BE2C (cell line): Measurements from ENCODE around the gene R3HDM1.

ENCODE experiments used
- DNase-seq: peaks from one replicate; pipeline ENCODE4 v3.0.0-alpha.2; 2020
- H3K27me3 ChIP-seq: fragments of 250-450 bp; sonication (Bioruptor Pico); 2 replicates; pipeline ENCODE4 v1.5.1; 2020; ENCODE audit warnings: mild to moderate bottlenecking
- H3K36me3 ChIP-seq: fragments of 250-450 bp; sonication (Bioruptor Pico); 2 replicates; pipeline ENCODE4 v1.5.1; 2020; ENCODE audit warnings: mild to moderate bottlenecking
- H3K4me1 ChIP-seq: fragments of 250-450 bp; sonication (Bioruptor Pico); 2 replicates; pipeline ENCODE4 v1.5.1; 2020
- H3K4me3 ChIP-seq: 2 replicates; pipeline ENCODE4 v1.5.1; 2011; ENCODE audit warnings: low read depth, low read length
- H3K9me3 ChIP-seq: fragments of 250-450 bp; sonication (Bioruptor Pico); 2 replicates; pipeline ENCODE4 v1.5.1; 2020
- TF ChIP-seq, protein P1 (sequence below): IDR thresholded peaks from 2 replicates; pipeline ENCODE4 v1.5.1; 2012; ENCODE audit warnings: mild to moderate bottlenecking, low read depth, low read length

Gene R3HDM1

DNA sequence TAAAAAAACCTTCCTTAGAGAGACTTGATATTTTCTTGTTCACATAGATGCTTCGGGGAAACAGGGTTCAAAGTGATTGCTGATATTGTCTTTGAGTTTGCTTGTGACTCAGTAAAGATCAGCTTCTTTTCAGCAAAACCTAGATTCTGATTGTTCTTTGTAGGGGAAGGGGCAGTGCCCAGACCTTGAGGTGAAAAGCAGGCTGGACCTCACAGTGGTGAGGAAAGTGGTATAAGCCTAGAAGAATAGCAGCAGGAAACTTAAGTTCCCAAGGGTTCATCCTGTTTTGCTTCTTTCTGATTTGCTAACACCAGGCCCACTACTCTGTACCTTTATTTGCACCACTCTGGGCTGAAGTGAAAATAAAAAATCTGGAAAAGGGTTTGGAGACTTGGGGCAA is 231.2 kb downstream of the R3HDM1 start:
- Histone ChIP-seq H3K4me1 (no peaks in the 10 kb centered on the region), H3K36me3 (peaks cover 7% of the 10 kb centered on the region), H3K27me3 (no peaks in the 10 kb centered on the region), H3K9me3 (no peaks in the 10 kb centered on the region), H3K4me3 (no peak overlapping the region)
- TF ChIP-seq, protein P1, sequence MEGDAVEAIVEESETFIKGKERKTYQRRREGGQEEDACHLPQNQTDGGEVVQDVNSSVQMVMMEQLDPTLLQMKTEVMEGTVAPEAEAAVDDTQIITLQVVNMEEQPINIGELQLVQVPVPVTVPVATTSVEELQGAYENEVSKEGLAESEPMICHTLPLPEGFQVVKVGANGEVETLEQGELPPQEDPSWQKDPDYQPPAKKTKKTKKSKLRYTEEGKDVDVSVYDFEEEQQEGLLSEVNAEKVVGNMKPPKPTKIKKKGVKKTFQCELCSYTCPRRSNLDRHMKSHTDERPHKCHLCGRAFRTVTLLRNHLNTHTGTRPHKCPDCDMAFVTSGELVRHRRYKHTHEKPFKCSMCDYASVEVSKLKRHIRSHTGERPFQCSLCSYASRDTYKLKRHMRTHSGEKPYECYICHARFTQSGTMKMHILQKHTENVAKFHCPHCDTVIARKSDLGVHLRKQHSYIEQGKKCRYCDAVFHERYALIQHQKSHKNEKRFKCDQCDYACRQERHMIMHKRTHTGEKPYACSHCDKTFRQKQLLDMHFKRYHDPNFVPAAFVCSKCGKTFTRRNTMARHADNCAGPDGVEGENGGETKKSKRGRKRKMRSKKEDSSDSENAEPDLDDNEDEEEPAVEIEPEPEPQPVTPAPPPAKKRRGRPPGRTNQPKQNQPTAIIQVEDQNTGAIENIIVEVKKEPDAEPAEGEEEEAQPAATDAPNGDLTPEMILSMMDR, result no peak
- no peak for DNase-seq

DNA sequence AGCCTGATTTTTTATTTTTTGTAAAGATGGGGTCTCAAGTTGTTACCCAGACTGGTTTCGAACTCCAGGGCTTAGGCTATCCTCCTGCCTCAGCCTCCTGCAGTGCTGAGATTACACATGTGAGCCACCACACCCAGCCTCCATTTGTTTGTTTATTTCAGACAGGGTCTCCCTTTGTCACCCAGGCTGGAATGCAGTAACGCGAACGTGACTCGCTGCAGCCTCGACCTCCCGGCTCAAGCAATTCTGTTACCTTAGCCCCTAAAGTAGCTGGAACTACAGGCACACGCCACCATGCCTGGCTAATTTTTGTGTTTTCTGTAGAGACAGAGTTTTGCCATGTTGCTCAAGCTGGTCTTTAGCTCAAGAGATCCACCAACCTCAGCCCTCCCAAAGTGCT is 237.6 kb downstream of the R3HDM1 start:
- Histone ChIP-seq H3K36me3 (peaks cover 9% of the 10 kb centered on the region), H3K9me3 (no peaks in the 10 kb centered on the region), H3K4me3 (no peak overlapping the region), H3K4me1 (no peaks in the 10 kb centered on the region), H3K27me3 (no peaks in the 10 kb centered on the region)
- DNase-seq, result no peak
- TF ChIP-seq, protein P1, result no peak

DNA sequence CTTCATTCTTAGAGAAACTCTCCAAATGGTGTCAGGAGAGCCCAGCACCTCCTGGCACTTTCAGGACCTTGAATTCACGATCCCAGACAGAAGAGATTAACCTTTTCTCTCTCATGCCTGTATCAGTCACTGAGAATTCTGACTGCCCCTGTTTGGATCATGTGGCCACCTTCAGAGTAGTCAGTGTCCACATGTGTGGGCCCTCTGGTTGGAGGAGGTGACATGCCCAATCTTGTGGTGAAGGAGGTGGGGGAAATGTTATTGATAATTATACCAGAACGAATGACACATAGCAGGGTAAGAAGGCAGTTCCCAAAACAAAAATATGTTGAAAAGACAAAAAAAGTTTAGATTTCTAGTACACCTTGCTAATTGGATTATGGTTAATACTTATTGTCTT is 242.0 kb downstream of the R3HDM1 start:
- DNase-seq, result no peak
- Histone ChIP-seq H3K36me3 (peaks cover 12% of the 10 kb centered on the region), H3K27me3 (no peaks in the 10 kb centered on the region), H3K4me1 (no peaks in the 10 kb centered on the region), H3K4me3 (no peak overlapping the region), H3K9me3 (no peaks in the 10 kb centered on the region)
- TF ChIP-seq, protein P1, result no peak

DNA sequence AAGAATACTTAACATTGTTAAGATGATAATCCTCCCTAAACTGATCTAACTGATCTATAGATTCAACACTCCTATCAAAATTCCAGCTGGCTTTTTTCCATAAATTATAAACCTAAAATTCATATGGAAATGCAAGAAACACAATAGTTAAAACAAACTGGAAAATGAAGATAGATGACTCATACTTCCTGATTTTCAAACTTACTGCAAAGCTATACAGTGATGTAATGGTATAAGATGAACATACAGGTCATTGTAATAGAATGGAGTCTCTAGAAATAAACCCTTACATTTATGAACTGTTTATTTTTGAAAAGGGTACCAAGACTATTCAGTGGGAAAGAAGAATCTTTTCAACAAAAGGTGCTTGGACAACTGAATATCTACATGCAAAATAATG is 242.6 kb downstream of the R3HDM1 start:
- H3K36me3 ChIP-seq, result peaks cover 12% of the 10 kb centered on the region
- no peak for DNase-seq
- H3K4me3 ChIP-seq, result no peak overlapping the region
- TF ChIP-seq, protein P1, result no peak
- no peaks in the 10 kb centered on the region for H3K4me1 ChIP-seq
- no peaks in the 10 kb centered on the region for H3K9me3 ChIP-seq
- no peaks in the 10 kb centered on the region for H3K27me3 ChIP-seq
